Amygdala (tissue), 56 donors: ENCODE measurements around the gene HOXC4.
A peak's percentile ranks its signal among the peaks of the same experiment; 100 is the strongest.
"Not testable (repeated sequence)": the region's sequence is repeated elsewhere in the genome, so short reads cannot be mapped to it uniquely, and the experiment has no call there.

Source experiments
- DNase-seq, 56 donors: peaks; one replicate each; lab custom pipeline; 2025; lab: John Stamatoyannopoulos, UW

Gene HOXC4

DNA sequence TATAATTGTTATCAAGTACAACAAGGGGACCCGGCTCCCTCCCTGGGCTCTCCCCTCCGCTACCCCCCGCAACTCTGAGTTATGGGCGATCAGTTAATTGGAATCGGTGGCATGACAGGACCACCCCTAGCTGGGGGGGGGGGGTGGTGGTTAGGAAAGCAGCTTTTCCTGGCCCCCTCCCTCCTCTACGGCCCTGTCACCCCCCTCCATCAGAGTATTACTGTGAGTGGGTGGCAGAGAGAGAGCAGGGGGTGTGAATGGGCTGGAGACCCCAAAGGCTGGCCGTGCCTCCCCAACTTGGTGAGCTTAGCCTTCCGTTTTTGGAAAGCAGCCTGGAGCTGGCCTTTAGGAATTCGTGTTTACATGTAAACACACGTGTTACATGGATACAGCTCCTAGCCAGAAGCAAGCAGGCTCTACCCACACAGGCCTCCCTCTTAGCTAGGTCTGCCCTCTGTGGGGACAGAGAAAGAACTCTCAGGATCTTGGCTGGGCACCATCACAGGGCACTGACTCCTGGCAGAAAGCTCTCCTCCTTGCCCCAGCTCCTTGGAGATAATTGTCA, 1.1 kb upstream of the HOXC4 start:
- no peak for DNase-seq

DNA sequence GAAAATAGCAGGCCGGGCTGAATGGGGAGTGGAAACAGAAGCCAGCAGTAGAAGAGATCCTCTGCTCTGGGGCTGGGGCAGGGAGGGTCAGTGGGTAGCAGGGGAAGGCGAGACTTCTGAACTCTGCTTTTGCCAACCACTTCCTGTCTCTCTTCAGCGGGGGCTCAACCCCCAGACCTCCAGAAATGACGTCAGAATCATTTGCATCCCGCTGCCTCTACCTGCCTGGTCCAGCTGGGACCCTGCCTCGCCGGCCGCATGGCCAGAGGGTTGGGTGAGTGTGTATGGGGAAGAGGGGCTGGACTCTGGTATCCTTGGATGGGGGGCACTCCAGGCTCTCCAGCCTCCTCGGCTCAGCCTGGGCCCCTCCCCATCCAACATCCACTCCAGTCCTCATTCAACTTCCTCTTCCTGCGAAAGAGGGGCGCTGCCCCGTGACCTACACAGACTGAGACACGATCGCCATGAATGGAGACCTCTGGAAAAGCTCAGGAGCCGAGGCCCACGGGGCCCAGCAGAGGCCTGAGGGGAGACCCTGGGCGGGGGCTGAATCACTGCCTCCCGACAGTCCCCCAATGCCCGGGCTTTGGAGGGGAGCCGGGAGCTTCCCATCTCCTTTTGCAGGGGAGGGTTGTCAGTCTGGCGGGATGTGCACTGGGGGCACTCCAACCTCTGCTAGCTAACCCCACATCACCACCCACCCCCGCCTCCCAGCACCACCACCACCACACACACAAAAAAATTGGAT, 458 bp upstream of the HOXC4 start:
- DNase-seq: peak in 7 of 56 donors; percentile 4 to 12 (median 7)

GRCh38 chr12:54054742-54055194, 1.1 kb downstream of the HOXC4 start:
- DNase-seq: no peak

DNA sequence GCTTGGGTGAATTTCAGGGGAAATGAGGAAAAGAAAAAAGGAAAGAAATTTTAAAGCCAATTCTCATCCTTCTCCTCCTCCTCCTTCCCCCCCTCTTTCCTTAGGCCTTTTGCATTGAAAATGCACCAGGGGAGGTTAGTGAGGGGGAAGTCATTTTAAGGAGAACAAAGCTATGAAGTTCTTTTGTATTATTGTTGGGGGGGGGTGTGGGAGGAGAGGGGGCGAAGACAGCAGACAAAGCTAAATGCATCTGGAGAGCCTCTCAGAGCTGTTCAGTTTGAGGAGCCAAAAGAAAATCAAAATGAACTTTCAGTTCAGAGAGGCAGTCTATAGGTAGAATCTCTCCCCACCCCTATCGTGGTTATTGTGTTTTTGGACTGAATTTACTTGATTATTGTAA, 1.9 kb downstream of the HOXC4 start:
- DNase-seq: no peak

DNA sequence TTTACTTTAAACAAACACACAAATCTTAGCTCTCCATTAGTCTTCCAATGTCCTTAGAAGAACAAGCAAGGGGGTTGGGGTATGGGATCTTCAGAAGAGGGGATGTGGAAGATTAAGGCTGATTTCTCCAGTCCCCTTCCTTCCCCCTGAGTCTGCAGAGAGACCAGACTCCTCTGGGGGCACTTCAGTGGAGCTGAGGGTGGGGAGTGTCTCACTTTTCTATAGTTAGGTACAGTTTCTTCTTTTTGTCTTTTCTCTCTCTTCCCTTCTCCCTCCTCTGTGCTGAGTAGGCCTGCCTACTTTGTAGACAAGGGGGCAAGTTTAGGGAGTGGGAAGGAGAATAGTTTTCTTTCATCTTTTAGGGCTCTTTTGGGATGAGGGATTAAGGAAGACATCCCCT, 2.5 kb downstream of the HOXC4 start:
- no peak for DNase-seq

DNA sequence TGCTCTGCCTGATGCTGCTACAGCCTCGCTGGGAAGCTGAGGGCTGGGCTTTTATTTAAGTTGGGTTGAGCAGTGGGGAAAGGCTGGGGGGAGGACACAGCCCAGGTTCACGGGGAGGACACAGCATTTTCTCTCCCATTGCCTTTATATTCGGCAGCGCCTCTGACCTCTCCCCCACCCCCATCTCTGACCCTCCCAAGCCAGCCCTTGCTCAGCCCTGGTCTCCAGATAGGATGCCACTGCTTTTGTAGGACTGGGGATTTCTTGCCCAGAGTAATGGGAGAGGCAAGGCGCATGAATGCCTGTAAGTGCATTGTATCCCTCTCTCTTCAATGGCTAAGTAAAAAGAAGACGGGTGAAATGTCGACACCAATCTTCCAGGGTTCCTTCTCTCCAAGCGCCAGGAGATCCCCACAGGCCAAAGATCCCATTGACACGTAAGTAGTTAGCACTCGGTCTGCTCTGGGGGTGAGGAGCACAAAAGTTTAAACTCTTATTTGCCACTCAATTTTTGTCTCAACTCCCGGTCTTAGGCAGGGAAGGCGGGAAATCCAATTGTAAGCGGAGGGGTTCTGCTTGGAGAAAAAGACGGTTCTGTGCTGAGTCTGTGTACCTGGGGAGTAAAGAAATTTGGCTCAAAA, 4.6 kb downstream of the HOXC4 start:
- no peak for DNase-seq

DNA sequence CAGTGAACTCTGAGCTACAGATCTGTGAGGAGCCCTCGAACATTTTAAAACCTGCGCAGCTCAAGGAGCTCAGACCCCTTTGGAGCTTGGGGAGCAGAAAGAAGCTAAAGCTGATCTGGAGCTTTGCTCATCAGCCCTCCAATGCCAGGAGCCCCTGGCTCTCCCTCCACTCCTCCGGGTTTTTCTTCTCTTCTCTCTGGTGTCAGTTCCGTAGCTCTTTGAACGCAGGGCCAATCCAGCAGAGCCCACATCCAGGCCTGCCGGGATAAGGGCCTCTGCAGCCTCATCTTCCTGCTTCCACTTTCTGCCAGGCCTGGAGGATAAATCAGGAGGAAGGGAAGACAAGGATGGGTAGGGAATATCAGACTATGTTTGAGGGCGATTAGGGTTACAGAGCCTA, 6.0 kb downstream of the HOXC4 start:
- no peak for DNase-seq

- DNase-seq: no peak
Measured at GRCh38 chr12:54060174-54060974, 6.7 kb downstream of the HOXC4 start.

- no peak for DNase-seq
Measured at GRCh38 chr12:54060975-54061778, 7.5 kb downstream of the HOXC4 start.

DNA sequence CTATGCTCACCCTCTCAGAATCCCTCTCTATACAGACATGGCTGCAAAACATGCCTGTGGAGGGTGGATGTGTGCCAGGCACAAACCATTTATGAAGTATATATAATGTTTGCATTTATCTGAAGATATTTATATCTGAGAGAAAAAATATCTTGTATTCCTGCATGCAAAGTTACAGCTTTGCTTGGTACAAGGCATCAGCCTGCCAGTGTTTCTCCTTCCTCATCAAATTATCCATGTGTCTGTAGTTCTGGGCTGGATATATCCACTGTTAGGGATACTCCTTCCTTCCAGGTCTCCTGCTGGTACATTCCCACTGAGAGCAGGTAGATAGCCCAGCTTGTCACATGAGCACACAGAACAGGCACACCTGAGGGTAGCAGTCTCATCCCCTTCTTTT, 12.0 kb downstream of the HOXC4 start:
- no peak for DNase-seq

- no peak for DNase-seq
Measured at GRCh38 chr12:54066408-54066807, 12.8 kb downstream of the HOXC4 start.

- DNase-seq: no peak
Measured at GRCh38 chr12:54068418-54069070, 14.9 kb downstream of the HOXC4 start.

- no peak for DNase-seq
Measured at GRCh38 chr12:54071942-54072341, 18.3 kb downstream of the HOXC4 start.

DNA sequence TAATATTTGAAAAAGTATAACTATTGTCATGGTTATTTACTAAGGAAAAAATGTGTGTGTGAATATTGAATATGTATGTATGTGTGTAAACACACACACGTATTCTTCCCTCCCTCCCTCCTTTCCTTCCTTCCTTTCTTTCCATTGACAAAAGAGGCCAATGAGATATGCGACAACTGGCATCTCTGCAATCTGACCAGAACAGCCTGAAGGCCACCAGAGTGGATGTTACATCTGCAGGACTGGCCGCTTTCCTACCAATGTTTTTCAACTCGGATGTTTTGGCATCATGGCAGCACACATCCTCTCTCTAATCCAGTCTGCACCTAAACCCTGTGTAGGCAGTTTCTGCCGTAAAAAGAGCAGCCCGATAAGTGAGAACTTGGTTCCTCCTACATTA, 20.7 kb downstream of the HOXC4 start:
- DNase-seq: no peak

GRCh38 chr12:54075409-54075808, 21.8 kb downstream of the HOXC4 start:
- no peak for DNase-seq

GRCh38 chr12:54075974-54076373, 22.3 kb downstream of the HOXC4 start:
- DNase-seq: no peak

GRCh38 chr12:54077843-54078242, 24.2 kb downstream of the HOXC4 start:
- DNase-seq: not testable (repeated sequence)

DNA sequence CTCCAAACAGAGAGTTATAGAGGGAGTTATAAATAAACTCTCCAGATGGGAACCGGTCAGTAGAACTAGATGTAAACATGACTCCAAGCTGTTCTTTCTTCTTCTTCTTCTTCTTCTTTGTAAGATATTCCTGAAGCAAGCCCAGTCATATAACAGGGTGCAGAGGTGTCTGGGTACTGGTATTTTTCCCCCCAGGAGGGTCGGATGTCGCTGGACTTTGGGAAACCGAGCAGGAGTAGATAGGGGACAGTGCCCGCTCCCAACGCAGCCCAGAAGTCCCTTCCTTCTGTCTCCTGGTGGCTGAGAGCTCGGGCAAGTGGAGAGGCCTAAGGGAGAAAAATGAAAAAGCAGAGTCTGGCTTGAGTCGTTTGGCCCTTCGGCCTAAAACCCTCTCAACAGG, 25.5 kb downstream of the HOXC4 start:
- DNase-seq: not testable (repeated sequence)

GRCh38 chr12:54080008-54080924, 26.6 kb downstream of the HOXC4 start:
- not testable (repeated sequence) for DNase-seq
